ENCODE results near the gene PTPN6. TPM values are rescaled to one million over a fixed set of nuclear protein-coding genes. Genes with fewer than 3 reads are reported as not detected.
A peak's percentile ranks its signal among the peaks of the same experiment; 100 is the strongest.

PTPN6 gene
- total RNA-seq, 1 experiment from 2014 or later = 47.7 TPM

GRCh38 chr12:6923851-6924250 lies 27.3 kb upstream of the PTPN6 start (continued):
- no peak for TF ChIP-seq ZBTB33 (IDR thresholded peaks at IDR 0.05; ENCODE audit: extremely low read depth, insufficient replicate concordance, low read length)
- TF ChIP-seq RAD21 (IDR thresholded peaks at IDR 0.05; ENCODE audit: low read depth) = no peak
- TF ChIP-seq POLR2A (IDR thresholded peaks at IDR 0.05; ENCODE audit: borderline replicate concordance, extremely low read depth, insufficient read depth, insufficient read length) = no peak

DNA sequence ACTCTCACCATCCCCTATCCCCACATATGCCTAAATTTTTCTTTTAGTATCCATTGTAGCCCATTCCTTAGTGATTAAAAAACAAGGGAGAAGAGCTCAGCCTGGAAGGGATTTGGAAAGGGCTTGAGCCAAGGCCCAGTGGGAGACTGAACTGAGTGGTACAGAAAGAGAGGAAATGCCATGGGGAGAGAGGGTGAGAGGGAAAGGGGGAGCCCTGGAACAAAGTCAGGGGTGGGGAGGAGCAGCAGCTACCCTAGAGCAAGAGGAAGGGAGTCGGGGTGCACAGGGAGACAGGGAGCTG lies 26.0 kb upstream of the PTPN6 start:
- DNase-seq (ENCODE audit: low read depth, low spot score) (no peak), ATAC-seq (peak; percentile 13; the same call in 1 of the 2 replicates)
- H2AFZ ChIP-seq (ENCODE audit: low read depth, low read length, poor library complexity, severe bottlenecking) = no peak overlapping the region
- peak overlapping the region; percentile 99 for H3K27ac ChIP-seq (ENCODE audit: low read depth, low read length)
- H3K4me2 ChIP-seq (ENCODE audit: low read length) = peak overlapping the region; percentile 89
- no TSS peak for BruUV-seq (replicated peaks)
- H3K4me1 ChIP-seq (ENCODE audit: control insufficient read depth in 1 of 2, insufficient read depth in 2 of 2, low read length in 2 of 2) = peaks cover 25 to 58% of the 10 kb centered on the region in 2 experiments
- no peaks in the 10 kb centered on the region for H4K20me1 ChIP-seq (ENCODE audit: insufficient read depth)
- RAD21 ChIA-PET (ENCODE audit: low non-redundant PET in 1 of 2, low total read pairs in 2 of 2, uncharacterized antibody in 2 of 2, unreplicated experiment in 2 of 2) = interaction anchor here (0.8 to 1.7 kb wide), 4 partner anchors 13 to 37 kb away, joined by 3 to 5 read pairs (median 4); partner anchors contain the start of genes C12orf57 (in 1 of the 2) and RNU7-1 (in 1 of the 2)
- H3K4me3 ChIP-seq (replicated peaks in 1 of 2; ENCODE audit: low read depth in 1 of 2, low read length in 2 of 2) = peak overlapping the region; percentile 79 to 81
- no peaks in the 10 kb centered on the region for H3K27me3 ChIP-seq (ENCODE audit: insufficient read depth, low read length)
- peaks cover 0 to 5% of the 10 kb centered on the region in 2 experiments; a peak in 1 of 4 replicates for H3K36me3 ChIP-seq (ENCODE audit: control insufficient read depth in 1 of 2, insufficient read depth in 2 of 2, low read length in 2 of 2)
- POLR2A ChIA-PET = interaction anchor here (0.9 to 5.1 kb wide), 18 partner anchors 8 to 183 kb away, joined by 3 to 96 read pairs (median 4); partner anchors contain the start of genes C12orf57, CDCA3, RNU7-1 and SPSB2
- no peak for TF ChIP-seq ZNF274 (IDR thresholded peaks at IDR 0.05; ENCODE audit: low read depth, low read length)
- TF ChIP-seq, protein P1, sequence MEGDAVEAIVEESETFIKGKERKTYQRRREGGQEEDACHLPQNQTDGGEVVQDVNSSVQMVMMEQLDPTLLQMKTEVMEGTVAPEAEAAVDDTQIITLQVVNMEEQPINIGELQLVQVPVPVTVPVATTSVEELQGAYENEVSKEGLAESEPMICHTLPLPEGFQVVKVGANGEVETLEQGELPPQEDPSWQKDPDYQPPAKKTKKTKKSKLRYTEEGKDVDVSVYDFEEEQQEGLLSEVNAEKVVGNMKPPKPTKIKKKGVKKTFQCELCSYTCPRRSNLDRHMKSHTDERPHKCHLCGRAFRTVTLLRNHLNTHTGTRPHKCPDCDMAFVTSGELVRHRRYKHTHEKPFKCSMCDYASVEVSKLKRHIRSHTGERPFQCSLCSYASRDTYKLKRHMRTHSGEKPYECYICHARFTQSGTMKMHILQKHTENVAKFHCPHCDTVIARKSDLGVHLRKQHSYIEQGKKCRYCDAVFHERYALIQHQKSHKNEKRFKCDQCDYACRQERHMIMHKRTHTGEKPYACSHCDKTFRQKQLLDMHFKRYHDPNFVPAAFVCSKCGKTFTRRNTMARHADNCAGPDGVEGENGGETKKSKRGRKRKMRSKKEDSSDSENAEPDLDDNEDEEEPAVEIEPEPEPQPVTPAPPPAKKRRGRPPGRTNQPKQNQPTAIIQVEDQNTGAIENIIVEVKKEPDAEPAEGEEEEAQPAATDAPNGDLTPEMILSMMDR (IDR thresholded peaks at IDR 0.05 in 2 of 3, conservative IDR thresholded peaks at IDR 0.05 in 1 of 3; ENCODE audit: borderline replicate concordance in 1 of 3, insufficient read depth in 1 of 3, low read depth in 2 of 3, low read length in 2 of 3) = no peak
- TF ChIP-seq ZFX (IDR thresholded peaks at IDR 0.05) = peak; percentile 41; the same call in 1 of the 2 replicates
- no peak for TF ChIP-seq JUND (IDR thresholded peaks at IDR 0.05)
- intact Hi-C loops (cut with micrococcal nuclease) = loop anchor here (2.0 to 5.0 kb wide), 3 partner anchors 14 to 53 kb away; partner anchors contain the start of gene SPSB2
- CTCF ChIA-PET = interaction anchor here (0.8 to 3.5 kb wide), 17 partner anchors 11 to 183 kb away, joined by 3 to 30 read pairs (median 5); partner anchors contain the start of genes C12orf57, C1RL, ENO2 and LRRC23
- no peaks in the 10 kb centered on the region for H3K9me3 ChIP-seq (ENCODE audit: control insufficient read depth in 1 of 2, insufficient read depth in 1 of 2, low read depth in 1 of 2, low read length in 2 of 2)
- peaks cover 30% of the 10 kb centered on the region for H3K79me2 ChIP-seq (ENCODE audit: insufficient read depth, low read length)
- no peaks in the 10 kb centered on the region for H3K9me2 ChIP-seq (ENCODE audit: insufficient read depth)
- H3K9ac ChIP-seq (ENCODE audit: low read length) = peak overlapping the region; percentile 96

Data from HCT116 (cell line).